Hepatic stellate cell (primary cell): ENCODE results near the gene VPREB3.

Source experiments
- DNase-seq: peaks from one replicate; pipeline ENCODE4 v3.0.0; 2011; ENCODE audit warnings: low spot score

VPREB3 gene, protein sequence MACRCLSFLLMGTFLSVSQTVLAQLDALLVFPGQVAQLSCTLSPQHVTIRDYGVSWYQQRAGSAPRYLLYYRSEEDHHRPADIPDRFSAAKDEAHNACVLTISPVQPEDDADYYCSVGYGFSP

DNA sequence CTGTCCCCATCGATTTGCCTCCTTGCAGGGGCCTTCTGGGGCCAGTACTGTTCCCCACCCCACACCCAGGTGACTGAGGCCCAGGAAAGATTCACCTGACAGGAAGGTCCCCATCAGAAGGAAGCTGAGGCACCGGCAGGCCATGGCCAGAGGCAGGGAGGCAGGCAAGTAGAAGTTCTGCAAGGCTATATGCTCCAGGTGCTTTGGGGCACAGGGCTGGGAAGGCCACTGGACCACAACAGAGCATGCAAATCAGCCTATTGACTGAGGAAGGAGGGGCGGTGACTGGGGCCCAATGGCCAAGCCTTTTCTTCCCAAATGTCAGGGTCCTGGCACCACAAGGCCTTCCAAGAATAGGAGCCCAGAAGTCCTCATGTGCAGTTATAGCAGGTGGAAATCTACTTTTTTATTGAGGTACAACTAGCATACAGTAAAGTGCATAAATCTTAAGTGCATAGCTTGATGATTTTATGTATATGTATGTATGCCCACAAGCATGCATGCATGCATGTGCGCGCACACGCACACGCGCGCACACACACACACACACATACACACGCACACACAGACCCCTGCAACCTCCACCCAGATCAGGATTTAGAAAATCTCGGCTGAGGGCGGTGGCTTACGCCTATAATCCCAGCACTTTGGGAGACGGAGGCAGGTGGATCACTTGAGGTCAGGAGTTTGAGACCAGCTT, at the start of gene VPREB3:
Gene VPREB3 (minus strand): TSS at position 206 of the 700 bp plus-strand sequence. CDS start 62 bp downstream, at position 144.
- DNase-seq, result no peak

GRCh38 chr22:23803001-23803819, 49.0 kb upstream of the VPREB3 start:
- no peak for DNase-seq

DNA sequence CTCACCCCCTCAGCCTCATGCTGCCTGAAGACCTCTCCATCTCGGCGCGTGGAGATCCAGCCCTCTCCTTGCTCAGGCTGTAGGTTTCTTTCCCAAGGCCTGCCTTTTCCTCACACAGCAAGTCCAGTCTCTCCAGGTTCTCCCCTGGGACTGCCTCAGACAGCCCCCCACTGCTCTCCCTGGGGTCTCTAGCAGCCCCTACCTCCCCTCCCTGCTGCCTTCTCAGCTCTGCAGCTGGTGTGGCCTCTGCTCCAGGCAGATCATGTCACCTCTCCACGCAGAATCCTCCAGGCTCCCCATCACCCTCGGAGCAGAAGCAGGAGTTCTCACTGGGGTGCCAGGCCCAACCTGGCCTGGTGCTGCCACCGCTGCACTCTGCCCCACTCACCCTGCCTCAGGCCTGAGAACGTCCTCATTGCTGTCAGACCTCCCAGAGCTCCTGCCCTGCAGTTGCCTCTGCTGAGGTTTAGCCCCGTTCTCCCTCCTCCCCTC, 47.7 kb upstream of the VPREB3 start:
- DNase-seq, result no peak

DNA sequence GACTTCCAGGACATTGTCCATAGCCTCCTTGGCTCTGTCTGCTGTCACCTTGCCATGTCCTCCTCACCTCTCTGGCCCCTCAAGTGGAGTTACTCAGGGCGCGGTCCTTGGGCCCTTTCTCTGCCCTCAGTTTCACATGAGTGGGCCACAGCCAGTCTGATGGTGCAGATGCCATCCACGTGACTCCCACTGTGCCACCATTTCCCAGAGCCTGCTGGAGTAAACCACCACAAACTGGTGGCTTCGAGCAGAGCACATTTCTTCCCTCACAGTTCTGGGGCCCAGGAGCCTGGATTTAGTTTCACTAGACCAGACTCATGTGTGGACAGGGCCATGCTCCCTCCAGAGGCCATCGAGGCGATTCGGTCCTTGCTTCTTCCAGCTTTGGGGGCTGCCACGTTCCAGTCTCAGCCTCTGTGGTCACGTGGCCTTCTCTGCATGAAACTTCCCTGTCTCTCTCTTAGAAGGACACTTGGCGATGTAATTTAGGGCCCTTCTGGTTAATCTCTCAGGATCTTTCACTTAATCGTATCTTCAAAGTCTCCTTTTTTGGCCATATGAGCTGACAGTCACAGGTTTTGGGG, 47.1 kb upstream of the VPREB3 start:
- no peak for DNase-seq

GRCh38 chr22:23800297-23801237, 46.3 kb upstream of the VPREB3 start:
- no peak for DNase-seq

DNA sequence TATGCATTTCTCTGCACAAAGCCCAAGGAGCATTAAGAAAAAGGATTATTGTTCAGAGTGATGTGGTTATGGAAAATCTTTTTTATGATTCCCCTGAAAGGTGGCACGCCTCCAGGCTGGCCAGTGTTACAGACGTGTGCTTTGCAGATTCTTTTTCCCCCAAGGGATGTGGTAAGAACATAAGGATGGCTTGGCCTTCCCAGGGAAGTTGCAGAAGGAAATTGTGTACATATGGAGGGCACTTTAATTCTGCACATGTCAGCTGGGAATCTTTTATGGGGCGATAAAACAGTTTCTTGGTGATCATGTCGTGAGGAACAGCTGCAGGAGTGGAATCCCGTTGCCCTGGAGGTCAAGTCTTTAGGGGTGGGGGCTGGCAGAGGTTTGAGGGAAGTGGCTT, 42.2 kb upstream of the VPREB3 start:
- no peak for DNase-seq

- no peak for DNase-seq
Measured at GRCh38 chr22:23793326-23793725, 39.1 kb upstream of the VPREB3 start.

GRCh38 chr22:23791738-23792645, 37.8 kb upstream of the VPREB3 start:
- DNase-seq, result no peak

GRCh38 chr22:23790819-23791737, 36.9 kb upstream of the VPREB3 start:
- no peak for DNase-seq

DNA sequence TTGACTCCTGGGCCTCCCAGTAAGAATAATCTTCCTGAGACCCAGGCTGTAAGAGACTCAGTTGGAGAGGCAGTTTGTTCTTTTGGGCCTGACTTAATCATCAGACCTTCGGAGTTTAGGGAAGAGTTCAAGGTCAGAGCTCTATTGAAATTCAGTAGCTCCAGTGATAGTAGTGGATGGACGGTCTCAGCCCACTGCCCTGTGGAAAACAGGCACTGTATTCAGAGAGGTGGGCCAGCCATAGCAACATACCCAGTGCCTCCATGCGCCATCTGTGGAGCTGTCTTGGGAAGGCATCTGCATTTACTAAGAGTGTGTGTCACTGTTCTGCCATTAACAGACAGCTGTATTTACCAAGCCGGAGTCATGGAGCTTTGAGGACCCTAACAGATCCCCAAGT, 35.4 kb upstream of the VPREB3 start:
- DNase-seq, result no peak

- DNase-seq, result no peak
Measured at GRCh38 chr22:23789121-23789520, 34.9 kb upstream of the VPREB3 start.

GRCh38 chr22:23787910-23788309, 33.7 kb upstream of the VPREB3 start:
- no peak for DNase-seq

GRCh38 chr22:23787600-23787896, 33.3 kb upstream of the VPREB3 start:
- DNase-seq, result no peak

DNA sequence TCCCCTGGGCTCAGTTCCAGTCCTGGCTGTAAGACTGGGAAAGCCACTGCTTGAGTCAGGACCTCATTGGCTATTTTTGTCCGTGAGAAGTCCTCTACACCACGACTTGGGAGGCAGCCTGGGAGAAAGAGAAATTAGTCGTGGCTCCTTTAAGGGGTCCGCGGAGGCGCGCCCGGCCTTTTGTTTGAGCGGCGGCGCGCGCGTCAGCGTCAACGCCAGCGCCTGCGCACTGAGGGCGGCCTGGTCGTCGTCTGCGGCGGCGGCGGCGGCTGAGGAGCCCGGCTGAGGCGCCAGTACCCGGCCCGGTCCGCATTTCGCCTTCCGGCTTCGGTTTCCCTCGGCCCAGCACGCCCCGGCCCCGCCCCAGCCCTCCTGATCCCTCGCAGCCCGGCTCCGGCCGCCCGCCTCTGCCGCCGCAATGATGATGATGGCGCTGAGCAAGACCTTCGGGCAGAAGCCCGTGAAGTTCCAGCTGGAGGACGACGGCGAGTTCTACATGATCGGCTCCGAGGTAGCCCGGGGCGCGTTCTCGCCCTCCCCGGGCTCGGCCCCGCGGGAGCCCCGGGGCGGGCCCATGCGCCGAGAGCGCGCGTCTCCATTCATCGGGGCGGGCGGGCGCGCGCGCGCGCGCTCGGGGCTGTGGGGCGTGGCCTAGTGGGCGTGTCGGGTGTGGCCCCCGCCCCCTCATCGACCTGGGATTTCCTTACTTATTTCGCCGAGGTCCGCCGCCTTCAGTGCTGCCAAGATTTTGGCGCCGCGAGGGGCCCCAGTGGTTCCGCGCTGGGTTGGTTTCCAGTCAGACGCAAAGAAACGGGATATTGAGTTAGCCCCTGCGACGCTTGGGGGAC, 32.8 kb upstream of the VPREB3 start, which contains the start of gene SMARCB1:
Gene SMARCB1 (plus strand): TSS at position 215 of the 848 bp plus-strand sequence. CDS start 204 bp downstream, at position 419.
- DNase-seq, result peak; percentile 98

GRCh38 chr22:23786261-23786710, 32.1 kb upstream of the VPREB3 start:
- DNase-seq, result no peak

DNA sequence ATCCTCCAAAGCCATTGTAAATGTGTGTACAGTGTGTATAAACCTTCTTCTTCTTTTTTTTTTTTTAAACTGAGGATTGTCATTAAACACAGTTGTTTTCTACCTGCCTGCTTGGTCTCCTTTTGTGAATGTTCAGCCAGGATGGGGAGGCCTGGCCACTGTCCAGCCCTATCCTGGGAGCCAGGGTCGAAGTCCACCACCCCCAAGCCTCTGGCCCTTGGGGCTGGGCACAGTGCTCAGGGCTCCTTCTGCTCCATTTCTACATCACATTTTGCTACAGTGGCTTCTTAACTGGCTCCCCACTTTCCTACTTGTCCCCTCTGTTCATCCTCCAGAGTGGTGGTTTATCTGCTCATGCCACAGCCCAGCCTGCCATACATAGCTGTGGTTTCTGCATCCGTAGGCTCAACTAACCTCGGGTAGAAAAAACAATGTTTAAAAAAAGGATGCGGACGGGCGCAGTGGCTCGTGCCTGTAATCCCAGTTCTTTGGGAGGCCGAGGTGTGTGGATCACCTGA, 30.0 kb upstream of the VPREB3 start:
- peak; percentile 77 for DNase-seq

GRCh38 chr22:23783265-23784150, 29.3 kb upstream of the VPREB3 start:
- DNase-seq, result no peak
